ENCODE results near the gene EIF2B2.

EIF2B2 gene

GRCh38 chr14:75046899-75047298 lies 44.2 kb downstream of the EIF2B2 start:
- DNase-seq = no peak

GRCh38 chr14:75047506-75047905 lies 44.8 kb downstream of the EIF2B2 start:
- DNase-seq = no peak

GRCh38 chr14:75048101-75048500 lies 45.4 kb downstream of the EIF2B2 start:
- no peak for DNase-seq

GRCh38 chr14:75049136-75049535 lies 46.4 kb downstream of the EIF2B2 start:
- no peak for DNase-seq

GRCh38 chr14:75049731-75050201 lies 47.0 kb downstream of the EIF2B2 start:
- DNase-seq = no peak

- peak; percentile 74 for DNase-seq
Measured at GRCh38 chr14:75050852-75051555, 48.3 kb downstream of the EIF2B2 start, which contains the start of gene MLH3. TSS of gene MLH3 (minus strand) at chr14:75051467. CDS start at chr14:75049655, 1,812 bp downstream.

- no peak for DNase-seq
Measured at GRCh38 chr14:75051556-75051899, 48.8 kb downstream of the EIF2B2 start.

- no peak for DNase-seq
Measured at GRCh38 chr14:75053396-75054291, 50.9 kb downstream of the EIF2B2 start.

- DNase-seq = no peak
Measured at GRCh38 chr14:75054421-75054820, 51.7 kb downstream of the EIF2B2 start.

GRCh38 chr14:75059642-75060041 lies 56.9 kb downstream of the EIF2B2 start:
- no peak for DNase-seq

- no peak for DNase-seq
Measured at GRCh38 chr14:75060420-75060819, 57.7 kb downstream of the EIF2B2 start.

All from activated gamma-delta T cell treated with Interleukin-2 at 50 U/mL for 16 hours (primary cell).